COLO668 (cell line): Measurements from ENCODE around the gene TECPR1.

Source experiments
- DNase-seq: peaks from one replicate; lab custom pipeline; 2025; ENCODE audit not compliant: unreplicated experiment; lab: John Stamatoyannopoulos, UW

Gene TECPR1

DNA sequence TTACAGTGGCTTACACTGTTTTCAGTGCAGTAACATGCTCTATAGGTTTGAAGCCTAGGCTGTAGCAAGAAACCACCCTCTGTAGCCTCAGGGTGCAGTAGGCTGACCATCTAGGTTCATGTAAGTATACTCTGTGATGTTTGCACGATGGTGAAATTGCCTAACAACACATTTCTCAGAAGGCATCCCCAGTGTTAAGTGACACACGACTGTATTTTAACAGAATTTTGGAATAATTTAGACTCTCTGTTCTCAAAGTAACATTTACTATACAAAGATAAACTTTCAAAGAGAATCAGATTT, 85.4 kb downstream of the TECPR1 start:
- no peak for DNase-seq

DNA sequence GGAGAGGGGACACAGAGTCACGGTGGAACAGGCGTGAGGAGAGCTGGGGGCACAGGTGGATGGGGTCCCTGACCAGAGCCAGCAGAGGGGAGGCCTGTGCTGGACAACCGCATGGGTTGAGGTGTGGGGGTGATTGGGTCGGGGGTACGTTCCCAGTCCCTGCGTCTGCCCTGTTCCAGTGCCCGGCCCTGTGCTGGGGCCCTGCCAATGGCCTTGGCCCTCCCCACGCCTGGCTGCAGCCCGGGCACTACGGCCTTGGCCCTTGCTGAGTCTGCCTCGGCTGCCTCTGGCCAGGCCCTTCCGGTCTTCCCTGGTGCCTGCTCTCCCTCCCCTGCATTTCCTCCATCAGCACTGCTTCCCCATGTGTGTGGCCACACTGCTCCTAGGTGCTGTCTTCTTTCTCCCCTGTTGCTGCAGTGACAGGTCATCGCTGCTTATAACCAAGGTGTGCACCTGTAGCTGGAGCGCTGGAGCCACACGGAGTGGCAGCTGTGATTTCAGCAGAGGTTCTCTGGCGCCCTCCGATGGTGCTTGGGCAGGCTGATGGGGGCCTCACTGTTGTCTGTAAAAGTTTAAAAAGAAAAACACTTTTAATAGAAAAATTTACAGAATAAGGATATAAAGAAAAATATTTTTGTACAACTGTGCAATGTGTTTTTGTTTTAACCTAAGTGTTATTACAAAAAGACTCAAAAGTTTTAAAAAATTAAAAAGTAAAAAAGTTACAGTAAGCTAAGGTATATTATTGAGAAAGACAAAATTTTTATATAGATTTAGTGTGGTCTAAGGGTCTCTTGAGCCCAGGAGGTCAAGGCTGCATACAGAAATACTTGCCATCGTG, 86.0 kb downstream of the TECPR1 start:
- DNase-seq, result peak; percentile 52
